HCT116 (cell line): ENCODE results near the gene JAG1. TPM values are rescaled to one million over a fixed set of nuclear protein-coding genes. Genes with fewer than 3 reads are reported as not detected.

ENCODE experiments used
- ATAC-seq: fragments of 200-7000 bp; cut with Tn5 transposase; 2 replicates; pipeline ENCODE4 v1.9.1; 2020; ENCODE audit warnings: mild to moderate bottlenecking, moderate library complexity
- BruUV-seq: library from RNA; stranded (reverse); fragments of 400-500 nt; replicated peaks from 2 replicates; lab custom pipeline; 2021; lab: Mats Ljungman, UMichigan
- CTCF ChIA-PET: fragments of 300-600 bp; sonication (Branson Sonifier 250); formaldehyde crosslinking; loops from one replicate; lab custom pipeline; 2021; ENCODE audit warnings: antibody characterized with exemption; lab: Charles Lee
- POLR2A ChIA-PET: fragments of 300-600, 350-600 bp; sonication (Branson Sonifier 250); formaldehyde crosslinking; loops from one replicate; lab custom pipeline; 2021; ENCODE audit warnings: antibody characterized with exemption; lab: Charles Lee
- RAD21 ChIA-PET, 2 experiments: fragments of 300-600 bp; sonication (Branson Sonifier 250); formaldehyde crosslinking; loops; one replicate each; lab custom pipeline; 2023; ENCODE audit warnings: low total read pairs in 2 of 2; ENCODE audit not compliant: uncharacterized antibody in 2 of 2, unreplicated experiment in 2 of 2, low non-redundant PET in 1 of 2; lab: Charles Lee
- DNase-seq: peaks from one replicate; pipeline ENCODE4 v3.0.0-alpha.2; 2010; ENCODE audit warnings: low read depth, low spot score
- H2AFZ ChIP-seq: fragments of 200-600 bp; shearing (Covaris generic), sonication (generic); 2 replicates; pipeline ENCODE4 v1.6.1; 2017; ENCODE audit warnings: low read depth, mixed run types, mixed read lengths, antibody characterized with exemption, low read length; ENCODE audit not compliant: poor library complexity, severe bottlenecking
- H3K27ac ChIP-seq: 2 replicates; pipeline ENCODE4 v1.5.1; 2012; ENCODE audit warnings: low read depth, low read length
- H3K27me3 ChIP-seq: fragments of 200-600 bp; sonication (generic); 2 replicates; pipeline ENCODE4 v1.6.1; 2016; ENCODE audit warnings: mixed run types, low read length, mixed read lengths; ENCODE audit not compliant: insufficient read depth
- H3K36me3 ChIP-seq, 2 experiments: fragments of 200-500 bp in 1 of 2; fragments of 200-600 bp in 1 of 2; sonication (Bioruptor generic) in 1 of 2; sonication (generic) in 1 of 2; 2 replicates each; pipeline versions ENCODE4 v1.5.1 to v1.6.1; 2014 to 2016; ENCODE audit warnings: low read length in 2 of 2, inconsistent platforms in 1 of 2, mixed read lengths in 1 of 2, mixed run types in 1 of 2; ENCODE audit not compliant: insufficient read depth in 2 of 2, control insufficient read depth in 1 of 2
- H3K4me1 ChIP-seq, 2 experiments: fragments of 200-600 bp in 1 of 2; sonication (generic) in 1 of 2; 2 replicates each; pipeline versions ENCODE4 v1.5.1 to v1.6.1; 2012 to 2017; ENCODE audit warnings: low read length in 2 of 2, inconsistent platforms in 1 of 2, mild to moderate bottlenecking in 1 of 2, mixed read lengths in 1 of 2, mixed run types in 1 of 2, moderate library complexity in 1 of 2; ENCODE audit not compliant: insufficient read depth in 2 of 2, control insufficient read depth in 1 of 2
- H3K4me2 ChIP-seq: fragments of 200-600 bp; sonication (generic); 2 replicates; pipeline ENCODE4 v1.6.1; 2017; ENCODE audit warnings: mixed run types, low read length, mixed read lengths
- H3K4me3 ChIP-seq, 2 experiments: fragments of 200-600 bp in 1 of 2; sonication (generic) in 1 of 2; replicated peaks in 1 of 2; 2 replicates each; pipeline ENCODE4 v1.5.1; 2011 to 2016; ENCODE audit warnings: low read length in 2 of 2, control low read depth in 1 of 2, low read depth in 1 of 2, mild to moderate bottlenecking in 1 of 2, mixed read lengths in 1 of 2, mixed run types in 1 of 2
- H3K79me2 ChIP-seq: fragments of 200-600 bp; sonication (generic); 2 replicates; pipeline ENCODE4 v1.6.1; 2017; ENCODE audit warnings: mild to moderate bottlenecking, mixed run types, low read length, moderate library complexity, mixed read lengths; ENCODE audit not compliant: insufficient read depth
- H3K9ac ChIP-seq: fragments of 200-600 bp; sonication (generic); 2 replicates; pipeline ENCODE4 v1.6.1; 2016; ENCODE audit warnings: low read length, mixed read lengths
- H3K9me2 ChIP-seq: fragments of 200-600 bp; sonication (generic), shearing (Covaris generic); 2 replicates; pipeline ENCODE4 v1.6.1; 2017; ENCODE audit warnings: mixed run types, mild to moderate bottlenecking, moderate library complexity; ENCODE audit not compliant: insufficient read depth
- H3K9me3 ChIP-seq, 2 experiments: fragments of 200-500 bp in 1 of 2; fragments of 200-600 bp in 1 of 2; sonication (Bioruptor generic) in 1 of 2; sonication (generic) in 1 of 2; 2 replicates each; pipeline ENCODE4 v1.6.1; 2014 to 2017; ENCODE audit warnings: low read length in 2 of 2, mixed read lengths in 2 of 2, inconsistent platforms in 1 of 2, low read depth in 1 of 2, mild to moderate bottlenecking in 1 of 2, mixed run types in 1 of 2, moderate library complexity in 1 of 2; ENCODE audit not compliant: control insufficient read depth in 1 of 2, insufficient read depth in 1 of 2
- H4K20me1 ChIP-seq: fragments of 200-600 bp; sonication (generic), shearing (Covaris generic); 2 replicates; pipeline ENCODE4 v1.6.1; 2017; ENCODE audit warnings: mixed run types, mild to moderate bottlenecking, moderate library complexity; ENCODE audit not compliant: insufficient read depth
- CBX3 ChIP-seq: IDR thresholded peaks from 2 replicates; pipeline ENCODE4 v1.6.1; 2012; ENCODE audit warnings: low read depth
- CEBPB ChIP-seq: IDR thresholded peaks from 2 replicates; pipeline ENCODE4 v1.6.1; 2012; ENCODE audit warnings: low read depth
- EGR1 ChIP-seq: IDR thresholded peaks from 2 replicates; pipeline ENCODE4 v1.6.1; 2012; ENCODE audit warnings: low read depth
- EZH2phosphoT487 ChIP-seq: fragments of 200-600 bp; IDR thresholded peaks from 2 replicates; pipeline ENCODE4 v1.6.1; 2018; ENCODE audit warnings: antibody characterized with exemption, borderline replicate concordance
- POLR2A ChIP-seq: IDR thresholded peaks from 2 replicates; pipeline ENCODE4 v1.7.0; 2011; ENCODE audit warnings: borderline replicate concordance; ENCODE audit not compliant: insufficient read depth, insufficient read length; ENCODE audit errors: extremely low read depth
- POLR2AphosphoS5 ChIP-seq: IDR thresholded peaks from 2 replicates; pipeline ENCODE4 v1.6.1; 2011; ENCODE audit warnings: mild to moderate bottlenecking, low read depth, low read length, moderate library complexity
- SIN3A ChIP-seq: IDR thresholded peaks from 2 replicates; pipeline ENCODE4 v1.6.1; 2012; ENCODE audit warnings: low read depth
- SP1 ChIP-seq: IDR thresholded peaks from 2 replicates; pipeline ENCODE4 v1.6.1; 2012; ENCODE audit warnings: low read depth
- SRF ChIP-seq: IDR thresholded peaks from 2 replicates; pipeline ENCODE4 v1.6.1; 2012; ENCODE audit warnings: low read depth
- YY1 ChIP-seq: IDR thresholded peaks from 2 replicates; pipeline ENCODE4 v1.6.1; 2011; ENCODE audit warnings: low read length, low read depth, moderate library complexity, mild to moderate bottlenecking; ENCODE audit not compliant: insufficient replicate concordance; ENCODE audit errors: extremely low read depth
- ZNF274 ChIP-seq: fragments of 200-500 bp; sonication (Bioruptor generic); IDR thresholded peaks from 2 replicates; pipeline ENCODE4 v1.6.1; 2014; ENCODE audit warnings: mild to moderate bottlenecking, low read depth, low read length, inconsistent platforms
- intact Hi-C: fragments of 100-400 bp; cut with micrococcal nuclease; formaldehyde crosslinking; loops from 2 replicates; pipeline ENCODE4 v1.10.0; 2022
- total RNA-seq: library from RNA; stranded (reverse); gene quantifications from one replicate; pipeline ENCODE4 v1.2.1, GENCODE V29; 2021; ENCODE audit not compliant: unreplicated experiment
- TF ChIP-seq, protein P1 (sequence below): IDR thresholded peaks from 2 replicates; pipeline ENCODE4 v1.6.1; 2012
- TF ChIP-seq, protein P2 (sequence below): IDR thresholded peaks from 2 replicates; pipeline ENCODE4 v1.6.1; 2012

JAG1 gene
- total RNA-seq, 1 experiment from 2014 or later: 31.9 TPM

GRCh38 chr20:10667560-10668167, 6.1 kb downstream of the JAG1 start:
- Histone ChIP-seq H3K4me2 (no peak overlapping the region), H4K20me1 (no peaks in the 10 kb centered on the region)
- no peak for DNase-seq

GRCh38 chr20:10667077-10667401, 6.8 kb downstream of the JAG1 start:
- Histone ChIP-seq H3K27me3 (no peaks in the 10 kb centered on the region), H3K9ac (no peak overlapping the region), H3K9me2 (no peaks in the 10 kb centered on the region), H3K4me1 (peaks cover 18 to 25% of the 10 kb centered on the region in 2 experiments), H2AFZ (no peak overlapping the region), H3K27ac (no peak overlapping the region), H3K36me3 (peaks cover 17 to 38% of the 10 kb centered on the region in 2 experiments), H3K9me3 (no peaks in the 10 kb centered on the region), H3K4me3 (no peak overlapping the region), H3K4me2 (no peak overlapping the region), H3K79me2 (peaks cover 30% of the 10 kb centered on the region; the same call in 1 of the 2 replicates), H4K20me1 (no peaks in the 10 kb centered on the region)
- ATAC-seq: no peak
- BruUV-seq: no TSS peak
- ChIA-PET RAD21 (no interaction called here), CTCF (no interaction called here), POLR2A (no interaction called here)
- intact Hi-C loops: no loop called here
- DNase-seq: no peak
- TF ChIP-seq, protein P1, sequence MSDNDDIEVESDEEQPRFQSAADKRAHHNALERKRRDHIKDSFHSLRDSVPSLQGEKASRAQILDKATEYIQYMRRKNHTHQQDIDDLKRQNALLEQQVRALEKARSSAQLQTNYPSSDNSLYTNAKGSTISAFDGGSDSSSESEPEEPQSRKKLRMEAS: no peak
- TF ChIP-seq SP1 (no peak), POLR2AphosphoS5 (no peak), ZNF274 (no peak), POLR2A (no peak), CBX3 (no peak), CEBPB (no peak), EGR1 (no peak), SIN3A (no peak), YY1 (no peak)
- TF ChIP-seq, protein P2, sequence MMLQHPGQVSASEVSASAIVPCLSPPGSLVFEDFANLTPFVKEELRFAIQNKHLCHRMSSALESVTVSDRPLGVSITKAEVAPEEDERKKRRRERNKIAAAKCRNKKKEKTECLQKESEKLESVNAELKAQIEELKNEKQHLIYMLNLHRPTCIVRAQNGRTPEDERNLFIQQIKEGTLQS: no peak

More at GRCh38 chr20:10667560-10668167, 6.1 kb downstream of the JAG1 start:
- intact Hi-C loops: no loop called here
- no TSS peak for BruUV-seq
- Histone ChIP-seq H3K9me3 (no peaks in the 10 kb centered on the region), H3K9ac (no peak overlapping the region), H3K4me3 (no peak overlapping the region), H3K9me2 (no peaks in the 10 kb centered on the region), H3K36me3 (peaks cover 14 to 33% of the 10 kb centered on the region in 2 experiments), H2AFZ (no peak overlapping the region), H3K27me3 (no peaks in the 10 kb centered on the region), H3K4me1 (peaks cover 22 to 25% of the 10 kb centered on the region in 2 experiments), H3K27ac (no peak overlapping the region), H3K79me2 (peaks cover 37% of the 10 kb centered on the region; the same call in 1 of the 2 replicates)
- no peak for ATAC-seq
- ChIA-PET CTCF (no interaction called here), POLR2A (no interaction called here), RAD21 (no interaction called here)
- TF ChIP-seq SRF: no peak
- TF ChIP-seq YY1: no peak
- TF ChIP-seq SIN3A: no peak
- no peak for TF ChIP-seq EZH2phosphoT487
- no peak for TF ChIP-seq CEBPB
- TF ChIP-seq, protein P1: no peak
